ENCODE results near the gene SARS2.
A peak's percentile ranks its signal among the peaks of the same experiment; 100 is the strongest.

Gene SARS2

DNA sequence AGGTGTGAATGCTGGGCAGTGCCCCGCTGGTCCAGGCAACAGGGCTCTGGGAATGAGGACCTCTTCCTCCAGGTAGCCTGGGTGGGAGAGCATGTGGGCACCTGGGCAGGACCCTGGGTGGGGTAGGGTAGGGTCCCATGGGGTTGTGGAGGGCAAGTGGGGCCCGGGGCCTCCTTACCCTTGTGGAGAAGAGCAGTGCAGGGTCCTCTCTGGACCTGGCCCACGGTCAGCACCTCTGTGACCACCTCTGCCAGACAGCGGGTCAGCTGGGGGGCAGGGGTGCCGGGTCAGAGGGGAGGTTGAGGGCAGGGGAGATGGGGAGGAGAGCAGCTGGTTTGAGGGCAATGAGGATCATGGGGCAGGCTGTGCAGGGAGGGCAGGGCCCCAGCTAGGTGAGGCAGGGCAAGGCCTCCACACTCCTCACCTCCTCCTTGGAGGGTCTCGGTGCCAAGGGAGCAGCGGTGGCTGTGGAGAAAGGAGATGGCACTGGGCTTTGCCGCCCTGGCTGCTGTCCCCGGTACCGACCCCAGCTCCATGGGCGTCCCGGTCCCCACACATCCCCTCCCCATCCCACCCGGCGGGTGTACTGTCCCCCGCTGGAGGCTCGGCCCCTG lies 19.1 kb downstream of the SARS2 start:
- FAIRE-seq: no peak
- no peak for DNase-seq (ENCODE audit: insufficient read length, low spot score)
- no peak for TF ChIP-seq POLR2A (IDR thresholded peaks at IDR 0.05; ENCODE audit: low read depth, low read length)
- TF ChIP-seq POU2F2 (IDR thresholded peaks at IDR 0.05; ENCODE audit: low read depth, low read length): no peak
- TF ChIP-seq TAF1 (IDR thresholded peaks at IDR 0.05; ENCODE audit: low read depth, low read length): no peak
- no peak for TF ChIP-seq POLR2AphosphoS5 (IDR thresholded peaks at IDR 0.05; ENCODE audit: low read depth, low read length)
- TF ChIP-seq PAX5 (IDR thresholded peaks at IDR 0.05; ENCODE audit: insufficient read depth, low read length, severe bottlenecking): no peak
- TF ChIP-seq SPI1 (IDR thresholded peaks at IDR 0.05; ENCODE audit: low read depth, low read length): no peak

GRCh38 chr19:38910488-38910887 lies 20.1 kb downstream of the SARS2 start:
- no peak for TF ChIP-seq POLR2A (IDR thresholded peaks at IDR 0.05; ENCODE audit: low read depth, low read length)
- TF ChIP-seq PAX5 (IDR thresholded peaks at IDR 0.05; ENCODE audit: insufficient read depth, low read length, severe bottlenecking): no peak
- TF ChIP-seq POLR2AphosphoS5 (IDR thresholded peaks at IDR 0.05; ENCODE audit: low read depth, low read length): no peak
- TF ChIP-seq TAF1 (IDR thresholded peaks at IDR 0.05; ENCODE audit: low read depth, low read length): no peak
- TF ChIP-seq SPI1 (IDR thresholded peaks at IDR 0.05; ENCODE audit: low read depth, low read length): no peak
- TF ChIP-seq POU2F2 (IDR thresholded peaks at IDR 0.05; ENCODE audit: low read depth, low read length): no peak
- FAIRE-seq (no peak), DNase-seq (ENCODE audit: insufficient read length, low spot score) (no peak)

DNA sequence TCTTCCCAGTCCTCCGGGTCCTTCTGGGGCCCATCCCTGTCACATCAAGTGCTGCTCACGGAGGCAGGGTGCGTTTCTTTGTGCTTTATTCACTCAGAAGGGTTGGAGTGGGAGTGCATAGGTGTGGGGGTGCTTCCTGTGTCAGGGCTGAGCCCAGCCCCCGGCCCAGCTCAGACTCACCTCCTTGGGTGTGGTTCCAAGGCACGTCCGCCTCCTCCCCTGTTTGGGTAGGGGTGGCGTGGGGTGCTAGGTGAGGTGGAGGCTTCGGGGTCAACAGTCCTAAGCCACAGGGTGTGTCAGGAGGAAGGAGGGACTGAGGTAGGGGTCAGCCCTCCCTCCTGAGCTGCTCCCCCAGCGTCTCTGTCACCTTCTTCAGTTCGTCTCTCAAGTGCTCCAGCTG lies 21.7 kb downstream of the SARS2 start:
- FAIRE-seq: no peak
- TF ChIP-seq POLR2A (IDR thresholded peaks at IDR 0.05; ENCODE audit: low read depth, low read length) (no peak), POLR2AphosphoS5 (IDR thresholded peaks at IDR 0.05; ENCODE audit: low read depth, low read length) (peak; percentile 50; the same call in 1 of the 2 replicates), SPI1 (IDR thresholded peaks at IDR 0.05; ENCODE audit: low read depth, low read length) (no peak), POU2F2 (IDR thresholded peaks at IDR 0.05; ENCODE audit: low read depth, low read length) (no peak)
- DNase-seq (ENCODE audit: insufficient read length, low spot score): no peak

- TF ChIP-seq PAX5 (IDR thresholded peaks at IDR 0.05; ENCODE audit: insufficient read depth, low read length, severe bottlenecking) (no peak), POLR2A (IDR thresholded peaks at IDR 0.05; ENCODE audit: low read depth, low read length) (no peak), POLR2AphosphoS5 (IDR thresholded peaks at IDR 0.05; ENCODE audit: low read depth, low read length) (no peak), POU2F2 (IDR thresholded peaks at IDR 0.05; ENCODE audit: low read depth, low read length) (no peak), TAF1 (IDR thresholded peaks at IDR 0.05; ENCODE audit: low read depth, low read length) (no peak), SPI1 (IDR thresholded peaks at IDR 0.05; ENCODE audit: low read depth, low read length) (no peak)
- FAIRE-seq: no peak
- DNase-seq (ENCODE audit: insufficient read length, low spot score): no peak
Measured at GRCh38 chr19:38907670-38908069, 22.9 kb downstream of the SARS2 start.

DNA sequence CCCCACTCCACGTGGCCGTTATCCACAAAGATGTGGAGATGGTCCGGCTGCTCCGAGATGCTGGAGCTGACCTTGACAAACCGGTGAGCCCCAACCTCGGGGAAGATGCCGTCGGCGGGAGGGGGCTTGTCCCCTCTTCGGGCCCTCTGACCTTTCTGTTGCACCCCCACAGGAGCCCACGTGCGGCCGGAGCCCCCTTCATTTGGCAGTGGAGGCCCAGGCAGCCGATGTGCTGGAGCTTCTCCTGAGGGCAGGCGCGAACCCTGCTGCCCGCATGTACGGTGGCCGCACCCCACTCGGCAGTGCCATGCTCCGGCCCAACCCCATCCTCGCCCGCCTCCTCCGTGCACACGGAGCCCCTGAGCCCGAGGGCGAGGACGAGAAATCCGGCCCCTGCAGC lies 23.3 kb downstream of the SARS2 start:
- DNase-seq (ENCODE audit: insufficient read length, low spot score) (no peak), FAIRE-seq (no peak)
- no peak for TF ChIP-seq SPI1 (IDR thresholded peaks at IDR 0.05; ENCODE audit: low read depth, low read length)
- no peak for TF ChIP-seq POU2F2 (IDR thresholded peaks at IDR 0.05; ENCODE audit: low read depth, low read length)
- TF ChIP-seq TAF1 (IDR thresholded peaks at IDR 0.05; ENCODE audit: low read depth, low read length): no peak

DNA sequence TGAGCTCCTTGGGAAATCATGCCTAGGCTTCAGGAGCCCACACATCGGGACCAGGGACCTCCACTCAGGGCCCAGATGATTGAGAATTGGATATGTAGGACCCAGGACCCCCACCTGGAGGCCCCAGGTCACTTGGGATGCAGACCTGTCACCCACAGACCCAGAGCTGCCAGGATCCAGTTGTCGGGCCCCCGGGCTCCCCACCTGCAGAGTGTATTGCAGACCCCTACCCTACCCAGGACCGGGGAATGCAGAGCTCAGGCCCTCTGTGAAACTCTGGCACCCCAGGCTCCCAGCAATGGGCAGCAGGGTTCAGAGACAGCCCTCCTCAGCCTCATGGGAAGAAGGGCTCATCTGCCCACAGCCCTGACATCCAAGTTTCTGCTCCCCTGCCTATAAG lies 24.9 kb downstream of the SARS2 start:
- FAIRE-seq (no peak), DNase-seq (ENCODE audit: insufficient read length, low spot score) (no peak)
- TF ChIP-seq POU2F2 (IDR thresholded peaks at IDR 0.05; ENCODE audit: low read depth, low read length): no peak
- TF ChIP-seq TAF1 (IDR thresholded peaks at IDR 0.05; ENCODE audit: low read depth, low read length): no peak
- TF ChIP-seq POLR2AphosphoS5 (IDR thresholded peaks at IDR 0.05; ENCODE audit: low read depth, low read length): no peak
- no peak for TF ChIP-seq PAX5 (IDR thresholded peaks at IDR 0.05; ENCODE audit: insufficient read depth, low read length, severe bottlenecking)
- TF ChIP-seq SPI1 (IDR thresholded peaks at IDR 0.05; ENCODE audit: low read depth, low read length): no peak
- no peak for TF ChIP-seq POLR2A (IDR thresholded peaks at IDR 0.05; ENCODE audit: low read depth, low read length)

DNA sequence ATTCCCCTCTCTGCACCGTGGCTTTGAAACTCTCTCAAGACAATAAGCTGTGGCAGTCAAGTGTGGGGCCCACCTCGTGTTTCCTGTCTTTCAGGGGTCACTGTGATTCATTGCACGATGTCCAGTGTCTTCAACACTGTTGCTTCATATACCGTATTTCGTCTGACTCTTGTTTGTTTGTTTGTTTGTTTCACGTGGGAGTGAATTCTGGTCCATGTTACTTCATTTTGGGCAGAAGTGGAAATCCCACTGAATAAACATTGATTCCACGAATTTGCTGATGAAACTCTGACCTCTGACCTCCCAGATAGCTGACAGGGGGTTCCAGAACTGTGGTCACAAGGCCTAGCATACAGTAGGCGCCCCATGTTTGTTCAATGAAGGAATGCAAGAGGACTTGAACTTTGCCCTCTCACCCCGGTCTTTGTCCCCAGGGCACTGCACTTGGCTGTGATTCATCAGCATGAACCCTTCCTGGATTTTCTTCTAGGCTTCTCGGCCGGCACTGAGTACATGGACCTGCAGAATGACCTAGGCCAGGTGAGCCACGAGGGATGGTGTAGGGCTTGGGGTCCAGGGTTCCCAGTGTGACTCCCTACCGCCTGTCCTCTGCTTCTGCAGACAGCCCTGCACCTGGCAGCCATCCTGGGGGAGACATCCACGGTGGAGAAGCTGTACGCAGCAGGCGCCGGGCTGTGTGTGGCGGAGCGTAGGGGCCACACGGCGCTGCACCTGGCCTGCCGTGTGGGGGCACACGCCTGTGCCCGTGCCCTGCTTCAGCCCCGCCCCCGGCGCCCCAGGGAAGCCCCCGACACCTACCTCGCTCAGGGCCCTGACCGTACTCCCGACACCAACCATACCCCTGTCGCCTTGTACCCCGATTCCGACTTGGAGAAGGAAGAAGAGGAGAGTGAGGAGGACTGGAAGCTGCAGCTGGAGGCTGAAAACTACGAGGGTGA lies 25.7 kb downstream of the SARS2 start:
- DNase-seq (ENCODE audit: insufficient read length, low spot score): no peak
- FAIRE-seq: no peak
- TF ChIP-seq POU2F2 (IDR thresholded peaks at IDR 0.05; ENCODE audit: low read depth, low read length) (no peak), SPI1 (IDR thresholded peaks at IDR 0.05; ENCODE audit: low read depth, low read length) (no peak), POLR2A (IDR thresholded peaks at IDR 0.05; ENCODE audit: low read depth, low read length) (no peak), TAF1 (IDR thresholded peaks at IDR 0.05; ENCODE audit: low read depth, low read length) (no peak), PAX5 (IDR thresholded peaks at IDR 0.05; ENCODE audit: insufficient read depth, low read length, severe bottlenecking) (no peak), POLR2AphosphoS5 (IDR thresholded peaks at IDR 0.05; ENCODE audit: low read depth, low read length) (no peak)

DNA sequence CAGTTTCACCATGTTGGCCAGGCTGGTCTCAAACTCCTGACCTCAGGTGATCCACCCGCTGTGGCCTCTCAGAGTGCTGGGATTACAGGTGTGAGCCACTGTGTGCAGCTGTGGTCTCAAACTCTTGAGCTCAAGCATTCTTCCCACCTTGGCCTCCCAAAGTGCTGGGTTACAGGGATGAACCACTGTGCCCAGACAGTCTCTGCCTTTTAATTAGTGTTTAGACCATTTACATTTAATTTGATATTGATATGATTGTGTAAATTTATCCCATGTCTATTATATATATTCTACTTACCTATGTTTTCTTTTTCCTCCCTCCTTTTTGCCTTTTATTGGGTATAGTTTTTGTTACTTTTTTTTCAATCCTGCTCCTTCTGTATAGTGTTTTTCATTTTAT lies 28.9 kb downstream of the SARS2 start:
- DNase-seq (ENCODE audit: insufficient read length, low spot score): no peak
- TF ChIP-seq POLR2AphosphoS5 (IDR thresholded peaks at IDR 0.05; ENCODE audit: low read depth, low read length): no peak
- no peak for TF ChIP-seq POU2F2 (IDR thresholded peaks at IDR 0.05; ENCODE audit: low read depth, low read length)
- TF ChIP-seq POLR2A (IDR thresholded peaks at IDR 0.05; ENCODE audit: low read depth, low read length): no peak
- no peak for TF ChIP-seq TAF1 (IDR thresholded peaks at IDR 0.05; ENCODE audit: low read depth, low read length)
- TF ChIP-seq PAX5 (IDR thresholded peaks at IDR 0.05; ENCODE audit: insufficient read depth, low read length, severe bottlenecking): no peak
- TF ChIP-seq SPI1 (IDR thresholded peaks at IDR 0.05; ENCODE audit: low read depth, low read length): no peak
- FAIRE-seq: no peak

DNA sequence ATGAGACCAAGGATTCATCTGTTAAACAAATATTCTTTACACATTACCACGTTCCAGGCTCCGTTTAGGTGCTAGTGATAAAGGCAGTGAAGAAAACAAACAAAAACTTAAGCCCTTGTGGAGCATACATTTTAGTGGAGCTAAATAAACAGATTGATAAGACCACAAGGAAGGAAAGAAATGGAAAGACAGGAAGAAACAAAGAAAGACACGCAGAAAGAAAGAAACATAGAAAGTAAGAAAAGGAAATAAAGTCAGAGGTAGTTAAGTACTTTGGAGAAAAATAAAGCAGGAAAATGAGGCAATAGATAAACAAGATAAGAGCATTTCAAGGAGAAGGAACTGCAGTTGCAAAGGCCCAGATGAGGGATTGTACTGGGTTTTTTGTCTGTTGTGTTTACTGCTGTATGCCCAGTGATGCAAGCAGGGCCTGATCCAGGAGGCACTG lies 29.8 kb downstream of the SARS2 start:
- FAIRE-seq (no peak), DNase-seq (ENCODE audit: insufficient read length, low spot score) (no peak)
- TF ChIP-seq PAX5 (IDR thresholded peaks at IDR 0.05; ENCODE audit: insufficient read depth, low read length, severe bottlenecking) (no peak), SPI1 (IDR thresholded peaks at IDR 0.05; ENCODE audit: low read depth, low read length) (no peak), POLR2A (IDR thresholded peaks at IDR 0.05; ENCODE audit: low read depth, low read length) (no peak), POLR2AphosphoS5 (IDR thresholded peaks at IDR 0.05; ENCODE audit: low read depth, low read length) (no peak)
